Measurements from ENCODE around the gene PHACTR2.
"Not testable (repeated sequence)": the region's sequence is repeated elsewhere in the genome, so short reads cannot be mapped to it uniquely, and the experiment has no call there.

PHACTR2 gene

DNA sequence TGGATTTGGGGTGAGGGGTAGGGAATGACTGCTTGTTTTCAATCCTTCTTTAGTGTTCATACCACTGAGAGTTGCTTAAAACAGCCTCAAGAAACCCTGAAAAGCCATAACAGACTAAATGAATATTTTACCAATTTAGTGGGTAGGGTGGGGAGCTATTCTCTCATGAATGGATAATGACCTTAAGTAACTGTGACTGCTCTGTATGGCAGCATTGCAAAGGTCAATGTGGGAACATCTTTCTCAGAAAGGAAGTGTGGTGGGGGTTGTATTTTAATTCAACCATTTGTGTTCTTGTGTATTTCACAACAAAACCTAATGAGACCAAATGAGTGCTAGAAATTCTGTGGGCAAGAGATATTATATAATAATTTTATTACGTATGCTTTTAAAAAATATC, 55.7 kb downstream of the PHACTR2 start:
- DNase-seq (ENCODE audit: low read depth), result no peak
- H3K4me3 ChIP-seq (ENCODE audit: low read length), result no peak overlapping the region
- no peak for TF ChIP-seq CTCF (conservative IDR thresholded peaks at IDR 0.05; ENCODE audit: low read depth, low read length)

DNA sequence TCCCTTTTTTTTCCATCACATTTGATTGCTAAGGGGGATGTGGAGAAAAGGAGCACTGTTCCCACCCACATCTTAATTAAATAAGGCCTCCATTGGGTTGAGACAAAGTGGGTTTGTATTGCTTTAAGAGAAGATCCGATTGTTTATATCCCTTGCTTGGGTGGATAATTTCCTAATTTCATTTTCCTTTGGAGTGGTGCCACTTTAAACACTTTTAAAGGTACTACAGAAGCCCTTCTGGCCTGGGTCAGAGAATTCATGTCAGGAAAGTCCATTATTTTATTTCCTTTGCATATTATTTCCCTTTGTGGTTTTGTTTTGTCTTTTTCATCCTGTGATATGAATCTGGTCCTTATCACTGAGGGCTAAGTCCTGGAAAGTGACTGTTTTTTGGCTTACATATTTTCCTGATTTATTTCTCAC, 56.9 kb downstream of the PHACTR2 start:
- TF ChIP-seq CTCF (conservative IDR thresholded peaks at IDR 0.05; ENCODE audit: low read depth, low read length), result no peak
- no peak overlapping the region for H3K4me3 ChIP-seq (ENCODE audit: low read length)
- DNase-seq (ENCODE audit: low read depth), result no peak

- DNase-seq (ENCODE audit: low read depth); H3K4me3 ChIP-seq (ENCODE audit: low read length): not testable (repeated sequence)
Observed at GRCh38 chr6:143738072-143738690, 60.4 kb downstream of the PHACTR2 start.

DNA sequence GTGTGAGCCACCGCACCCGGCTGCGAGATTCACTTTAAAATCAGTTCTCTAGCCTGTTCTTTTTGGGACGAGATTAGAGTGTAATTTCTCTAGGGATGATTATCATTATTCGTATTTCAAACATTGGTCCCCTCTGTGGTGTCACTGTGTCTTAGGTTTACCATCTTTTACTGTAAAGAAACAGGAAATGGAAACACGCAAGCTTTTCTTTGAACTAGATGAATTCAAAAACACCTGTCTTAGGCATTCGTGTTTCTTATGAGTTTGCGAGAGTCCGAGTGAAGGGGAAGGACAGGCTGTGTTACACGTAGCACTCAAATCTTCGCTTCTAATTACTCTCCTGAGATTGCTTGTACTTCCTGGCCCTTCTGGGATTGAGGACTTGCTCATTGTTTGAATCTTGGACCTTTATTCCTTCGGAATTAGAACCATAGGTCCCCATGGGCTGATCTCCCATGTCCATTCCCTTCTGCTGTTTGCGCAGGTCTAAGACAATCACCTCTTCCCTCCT, 61.6 kb downstream of the PHACTR2 start:
- no peak overlapping the region for H3K4me3 ChIP-seq (ENCODE audit: low read length)
- DNase-seq (ENCODE audit: low read depth), result no peak
- TF ChIP-seq CTCF (conservative IDR thresholded peaks at IDR 0.05; ENCODE audit: low read depth, low read length), result no peak

DNA sequence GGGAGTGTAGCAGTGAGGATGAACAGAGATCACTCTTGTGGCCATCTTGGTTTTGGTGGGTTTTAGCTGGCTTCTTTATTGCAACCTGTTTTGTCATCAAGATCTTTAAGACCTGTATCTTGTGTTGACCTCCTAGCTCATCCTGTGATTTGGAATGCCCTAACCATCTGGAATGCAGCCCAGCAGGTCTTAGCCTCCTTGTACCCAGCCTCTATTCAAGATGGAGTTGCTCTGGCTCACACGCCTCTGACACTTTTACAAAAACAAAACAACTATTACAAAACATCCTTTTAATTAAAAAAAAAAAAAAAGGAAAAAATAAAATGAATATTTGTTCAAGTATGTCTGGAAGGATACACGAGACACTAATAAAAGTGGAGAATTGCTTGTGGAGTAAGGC, 62.4 kb downstream of the PHACTR2 start:
- TF ChIP-seq CTCF (conservative IDR thresholded peaks at IDR 0.05; ENCODE audit: low read depth, low read length), result no peak
- no peak for DNase-seq (ENCODE audit: low read depth)
- H3K4me3 ChIP-seq (ENCODE audit: low read length), result no peak overlapping the region

DNA sequence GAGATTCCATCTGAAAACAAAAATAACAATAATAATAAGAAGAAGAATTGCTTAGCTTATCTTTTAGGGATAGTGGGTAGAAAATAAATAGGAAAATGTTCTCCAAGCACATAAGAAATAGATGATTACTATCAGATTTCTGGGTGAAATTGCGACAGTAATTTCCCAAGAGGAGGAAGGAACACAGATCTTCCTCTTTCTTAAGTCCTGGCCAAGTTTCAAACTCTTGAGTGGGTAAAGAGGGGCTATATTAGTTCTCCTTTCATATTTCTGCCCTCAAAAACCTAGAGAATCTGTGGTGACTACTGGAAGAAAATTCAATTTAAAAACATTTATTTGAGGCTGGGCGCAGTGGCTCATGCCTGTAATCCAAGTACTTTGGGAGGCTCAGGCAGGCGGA, 63.7 kb downstream of the PHACTR2 start:
- no peak for TF ChIP-seq CTCF (conservative IDR thresholded peaks at IDR 0.05; ENCODE audit: low read depth, low read length)
- no peak for DNase-seq (ENCODE audit: low read depth)
- H3K4me3 ChIP-seq (ENCODE audit: low read length), result no peak overlapping the region

DNA sequence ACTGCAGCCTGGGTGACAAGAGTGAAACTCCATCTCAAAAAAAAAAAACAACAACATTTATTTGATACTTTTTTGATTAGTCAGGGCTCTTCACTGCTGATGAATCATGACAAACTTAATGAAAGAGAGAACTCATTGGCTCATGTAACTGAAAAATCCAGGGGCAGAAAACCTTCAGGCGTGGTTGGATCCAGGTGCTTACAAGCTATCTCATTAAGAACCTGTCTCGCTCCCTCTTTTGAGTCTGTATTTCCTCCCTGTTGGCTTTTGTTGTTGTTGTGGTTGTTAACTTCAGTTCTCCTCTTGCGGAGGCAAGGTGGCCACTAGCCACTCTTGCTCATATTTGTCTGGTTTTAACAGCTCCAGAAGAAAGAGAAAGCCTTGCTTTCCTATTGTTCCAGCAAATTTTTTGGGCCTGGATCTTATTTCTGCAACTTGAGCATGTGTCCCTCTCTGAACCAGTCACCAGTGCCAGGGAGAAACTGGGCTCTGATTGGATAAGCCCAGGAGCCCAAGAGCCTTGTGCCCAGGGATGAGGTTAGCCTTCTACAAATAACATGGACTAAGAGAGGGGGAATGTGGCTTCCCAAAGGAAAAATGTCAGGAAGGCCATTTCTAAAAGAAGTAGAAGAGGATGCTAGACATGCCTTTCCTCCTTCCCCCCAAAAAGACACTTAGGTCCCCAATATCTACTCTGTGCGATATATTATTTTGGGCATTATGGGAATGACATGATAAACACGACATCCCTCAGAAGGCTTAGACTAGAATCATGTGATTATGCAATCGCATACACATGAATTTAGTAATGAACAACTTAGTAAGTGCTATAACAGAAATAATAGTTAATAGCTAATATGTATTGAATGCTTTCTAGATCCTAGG, 64.5 kb downstream of the PHACTR2 start:
- H3K4me3 ChIP-seq (ENCODE audit: low read length), result no peak overlapping the region
- no peak for DNase-seq (ENCODE audit: low read depth)
- no peak for TF ChIP-seq CTCF (conservative IDR thresholded peaks at IDR 0.05; ENCODE audit: low read depth, low read length)
